Muscle of back (tissue), 11 donors: ENCODE results near the gene SNX1. TPM values are rescaled to one million over a fixed set of nuclear protein-coding genes. Genes with fewer than 3 reads are reported as not detected.

ENCODE experiments used
- DNase-seq, 3 donors: peaks; one replicate each; pipeline versions ENCODE4 v3.0.0 to v3.0.0-alpha.2; 2013
- polyA plus RNA-seq, 10 donors: library from polyadenylated mRNA; unstranded; fragments of 120-200 nt; gene quantifications; one replicate each; pipeline ENCODE4 v1.2.1, GENCODE V29; 2013; ENCODE audit not compliant: insufficient read length in 10 of 10

Gene SNX1
- polyA plus RNA-seq, 10 donors, result 46.1 to 62.3 (median 56.5) TPM

GRCh38 chr15:64144565-64145281 lies 48.9 kb downstream of the SNX1 start:
- no peak for DNase-seq

- no peak for DNase-seq
Measured at GRCh38 chr15:64146041-64146440, 50.3 kb downstream of the SNX1 start.

DNA sequence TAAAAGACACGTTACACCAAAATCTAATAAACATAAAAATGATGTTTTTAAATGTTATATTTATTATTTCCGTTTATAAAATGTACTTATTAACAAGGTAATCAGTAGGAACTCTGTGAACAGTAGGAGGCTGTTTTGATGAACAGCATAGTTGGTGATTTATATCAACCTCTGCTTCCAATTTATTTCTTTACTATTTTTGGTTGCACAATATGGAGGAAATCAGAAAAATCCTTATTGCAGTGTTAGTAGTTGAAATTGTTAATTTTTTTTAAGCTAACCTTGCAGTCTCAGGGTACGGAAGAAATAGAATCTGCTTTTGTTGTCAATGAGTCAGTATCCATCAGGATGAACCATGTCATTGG lies 50.7 kb downstream of the SNX1 start:
- DNase-seq, result no peak

DNA sequence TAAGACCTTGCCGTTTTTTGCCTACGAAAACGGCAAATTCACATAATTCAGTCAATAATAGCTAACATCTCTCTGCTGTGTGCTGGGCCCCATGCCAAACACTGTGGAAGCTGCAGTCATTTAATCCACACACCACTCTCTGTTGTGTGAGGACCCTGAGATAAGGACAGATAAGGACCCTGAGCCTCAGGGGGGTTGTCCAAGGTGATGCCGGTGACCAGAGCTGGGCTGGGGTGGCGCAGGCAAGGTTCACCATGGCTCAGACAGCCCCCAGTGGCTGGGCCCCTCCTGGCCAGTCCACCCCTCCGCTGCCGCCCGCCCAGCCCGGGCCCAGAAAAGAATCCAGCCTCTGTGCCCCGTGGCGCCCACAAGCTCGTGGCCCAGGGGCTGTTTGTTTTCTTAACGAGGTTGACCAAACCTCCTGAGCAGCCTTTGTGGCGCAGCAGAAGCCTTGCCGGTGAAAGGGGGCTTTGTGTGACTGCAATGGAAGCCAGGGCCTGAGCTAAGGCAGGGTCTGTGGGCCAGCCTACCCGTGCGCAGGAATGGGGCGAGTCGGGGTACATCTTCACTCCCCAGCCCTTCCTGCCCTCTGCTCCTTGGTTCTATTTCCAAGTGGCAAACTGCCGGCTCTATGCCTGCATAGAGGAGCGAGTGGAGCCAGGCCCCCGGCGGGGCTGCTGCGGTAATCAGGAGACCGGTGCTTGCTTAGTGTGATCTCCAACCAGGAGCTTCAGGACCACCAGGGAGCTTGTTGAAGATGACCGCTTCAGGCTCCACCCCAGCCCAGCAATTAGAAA lies 51.3 kb downstream of the SNX1 start:
- no peak for DNase-seq

DNA sequence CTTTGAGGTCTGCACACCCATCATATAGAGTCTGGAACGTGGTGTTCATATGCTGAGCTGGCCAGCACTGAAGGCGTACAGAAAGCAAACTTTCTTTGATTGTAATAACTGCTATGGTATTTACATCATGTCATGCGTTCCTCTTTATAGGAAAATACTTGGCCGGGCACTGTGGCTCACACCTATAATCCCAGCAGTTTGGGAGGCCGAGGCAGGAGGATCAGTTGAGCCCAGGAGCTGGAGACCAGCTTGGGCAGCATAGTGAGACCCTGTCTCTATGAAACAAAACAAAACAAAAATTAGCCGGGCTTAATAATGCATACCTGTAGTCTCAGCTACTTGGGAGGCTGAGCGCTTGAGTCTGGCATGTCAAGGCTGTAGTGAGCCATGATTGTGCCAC lies 52.4 kb downstream of the SNX1 start:
- no peak for DNase-seq

- DNase-seq, result no peak
Measured at GRCh38 chr15:64148581-64148980, 52.8 kb downstream of the SNX1 start.

- DNase-seq, result no peak
Measured at GRCh38 chr15:64149424-64149823, 53.6 kb downstream of the SNX1 start.

- DNase-seq, result no peak
Measured at GRCh38 chr15:64149893-64150578, 54.3 kb downstream of the SNX1 start.

DNA sequence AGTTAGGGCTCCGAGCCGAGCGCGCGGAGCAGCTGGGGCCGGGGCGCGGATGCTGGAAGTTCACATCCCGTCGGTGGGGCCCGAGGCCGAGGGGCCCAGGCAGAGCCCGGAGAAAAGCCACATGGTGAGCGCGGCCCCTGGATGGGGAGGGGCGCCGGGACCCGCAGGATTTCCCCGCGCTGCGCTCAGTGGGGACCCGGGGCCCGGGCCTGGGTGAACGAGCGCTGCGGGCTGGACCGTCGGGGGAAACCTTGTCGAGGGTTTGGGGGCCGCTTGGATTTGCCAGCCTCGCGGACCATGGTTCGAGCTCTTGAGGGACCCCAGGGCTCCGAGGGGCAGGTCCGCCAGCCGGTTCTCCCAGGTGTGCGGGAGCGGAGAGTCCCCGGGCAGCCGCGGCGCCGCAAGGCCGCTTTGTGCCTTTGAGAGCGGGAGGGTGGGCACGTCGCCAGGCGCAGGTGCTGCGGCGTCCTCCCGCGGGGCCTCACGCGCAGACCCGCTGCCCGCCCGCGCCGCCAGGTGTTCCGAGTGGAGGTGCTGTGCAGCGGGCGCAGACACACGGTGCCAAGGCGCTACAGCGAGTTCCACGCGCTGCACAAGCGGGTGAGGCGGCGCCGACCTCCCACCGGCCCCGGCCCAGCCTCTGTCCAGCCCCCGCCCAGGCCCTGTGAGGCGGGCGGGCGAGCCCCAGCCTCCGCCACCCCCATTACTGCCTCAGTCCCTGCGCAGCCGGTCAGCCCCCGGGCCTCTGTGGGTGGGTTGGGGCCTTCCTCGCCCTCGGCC lies 56.1 kb downstream of the SNX1 start, which contains the start of gene SNX22:
SNX22 (plus strand) TSS at position 5 of the 780 bp plus-strand sequence; CDS start at position 50, 45 bp downstream.
- peak in 1 of 3 donors; percentile 57 for DNase-seq

- no peak for DNase-seq
Measured at GRCh38 chr15:64152507-64153387, 57.0 kb downstream of the SNX1 start.

DNA sequence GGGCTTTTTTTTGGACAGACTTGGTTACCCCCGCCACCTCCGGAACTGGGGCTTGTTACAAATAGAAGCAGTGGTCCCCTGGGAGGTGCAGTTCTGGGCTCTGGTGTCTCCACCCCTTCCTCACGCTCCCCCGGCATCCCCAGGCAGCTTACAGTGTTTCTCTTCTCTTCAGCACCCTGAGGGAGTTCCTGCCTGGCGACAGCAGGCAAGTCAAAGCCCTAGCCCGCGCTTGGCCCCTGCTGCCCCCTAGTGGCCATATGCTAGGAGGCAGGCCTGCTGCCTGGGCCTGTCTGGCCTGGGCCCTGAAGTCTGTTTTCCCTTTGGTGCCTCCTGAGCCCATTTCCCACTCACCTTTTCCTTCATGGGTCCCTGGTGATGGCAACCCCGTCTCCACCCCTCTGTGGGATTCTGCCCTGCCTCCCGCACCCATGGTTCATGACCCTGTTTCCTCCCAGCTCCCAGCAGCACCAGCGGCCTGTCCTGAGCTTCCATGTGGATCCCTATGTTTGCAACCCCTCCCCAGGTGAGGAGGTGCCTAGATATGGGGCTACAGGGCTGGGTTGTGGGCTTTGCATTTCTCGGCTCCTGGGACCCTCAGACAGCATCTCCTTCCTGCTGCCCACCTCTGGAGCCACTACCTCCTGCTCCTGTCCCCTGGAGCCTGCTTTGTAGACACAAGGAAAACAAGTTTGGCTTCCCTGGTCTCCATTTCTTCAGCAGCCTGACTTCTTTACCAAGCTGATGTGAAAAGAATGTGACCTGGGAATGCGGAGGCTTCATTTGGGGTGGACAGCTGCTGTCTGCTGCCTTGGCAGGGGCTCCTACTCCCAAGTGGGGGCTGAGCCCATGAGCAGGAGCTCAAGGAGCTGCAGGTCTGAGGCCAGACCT lies 57.9 kb downstream of the SNX1 start:
- DNase-seq, result peak; percentile 71 to 91 (median 86)

DNA sequence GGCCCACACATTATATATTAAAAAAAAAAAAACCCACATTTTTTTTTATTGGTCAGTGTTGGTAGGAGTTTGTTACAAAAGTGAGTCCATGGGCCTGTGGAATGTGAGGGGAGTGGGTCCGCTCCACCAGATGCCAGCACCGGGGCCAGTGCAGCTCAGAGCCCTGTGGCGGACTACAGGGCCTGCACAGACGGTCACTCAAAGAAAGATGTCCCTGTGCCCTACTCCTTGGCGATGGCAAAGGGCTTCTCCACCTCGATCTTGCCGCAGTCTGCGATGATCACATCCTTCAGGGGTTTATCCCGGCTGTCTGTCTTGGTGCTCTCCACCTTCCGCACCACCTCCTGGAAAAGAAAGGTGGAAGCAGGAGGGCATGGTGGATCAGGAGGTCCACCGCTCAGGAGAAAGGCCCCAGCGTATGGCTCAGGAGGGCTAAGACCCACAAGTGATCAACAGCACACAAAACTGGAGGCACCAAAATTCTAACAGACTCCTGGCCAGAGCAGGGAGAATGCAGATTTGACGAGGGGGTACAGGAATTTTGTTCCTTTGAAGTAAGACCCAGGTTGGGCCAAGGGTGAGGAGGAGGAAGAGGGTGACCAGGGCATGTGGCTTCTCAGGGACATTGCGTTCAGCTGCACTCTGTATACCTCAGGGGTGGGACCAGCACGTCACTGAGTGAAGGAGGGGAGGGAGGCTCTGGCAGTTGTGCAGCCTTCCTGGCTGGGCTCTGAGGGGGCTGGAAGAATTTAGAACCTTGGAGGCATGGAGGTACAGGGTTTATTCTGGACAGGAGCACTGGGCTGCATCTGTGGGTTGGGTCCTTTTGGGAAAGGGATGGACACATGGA lies 60.2 kb downstream of the SNX1 start:
- no peak for DNase-seq

GRCh38 chr15:64156652-64157331 lies 61.0 kb downstream of the SNX1 start:
- DNase-seq, result no peak

GRCh38 chr15:64157599-64158125 lies 61.9 kb downstream of the SNX1 start:
- no peak for DNase-seq

DNA sequence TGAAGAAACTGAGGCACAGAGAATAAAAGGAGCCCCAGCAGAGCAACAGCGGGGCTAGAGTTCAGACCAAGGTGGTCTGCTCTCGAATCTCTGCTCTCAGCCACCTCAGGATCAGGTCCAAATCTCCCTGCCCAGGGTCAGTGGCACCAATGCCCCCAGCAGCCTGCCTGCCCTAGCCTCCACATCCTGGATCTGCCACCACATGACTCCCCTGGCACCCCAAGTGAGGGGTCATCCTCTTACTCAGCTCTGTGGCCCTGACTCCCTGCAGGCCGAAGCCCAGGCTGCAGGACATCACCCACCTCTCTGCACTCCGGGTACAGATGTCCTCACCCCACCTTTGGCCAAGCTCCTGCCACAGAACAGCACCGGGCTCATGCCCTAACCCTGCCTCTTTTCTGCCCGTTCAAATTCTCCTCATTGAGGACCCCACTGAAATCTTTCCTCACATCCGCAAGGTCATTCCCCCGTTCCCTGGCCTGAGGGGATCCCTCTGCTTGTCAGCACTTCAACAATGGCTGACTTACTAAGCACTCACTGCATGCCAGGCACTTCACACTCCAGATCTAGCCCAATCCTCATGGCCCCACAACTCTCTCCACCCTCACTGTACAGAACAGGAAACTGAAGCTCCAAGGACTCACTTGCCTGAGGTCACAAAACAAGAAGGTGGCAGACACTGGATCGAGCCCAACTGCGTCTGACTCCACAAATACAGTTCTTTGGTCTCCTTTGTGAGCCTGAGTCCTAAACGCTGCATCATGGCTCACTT lies 62.8 kb downstream of the SNX1 start:
- DNase-seq, result no peak

- peak in 1 of 3 donors; percentile 17 for DNase-seq
Measured at GRCh38 chr15:64161688-64162477, 66.1 kb downstream of the SNX1 start.
